Neural progenitor cell (in vitro differentiated cells): ENCODE data around the gene PRR4.

Experiments used
- EZH2 ChIP-seq: fragments of 200-600 bp; sonication (generic); IDR thresholded peaks from 2 replicates; pipeline ENCODE4 v1.6.1; 2017; ENCODE audit warnings: antibody characterized with exemption, mild to moderate bottlenecking, moderate library complexity
- EZH2phosphoT487 ChIP-seq: fragments of 200-600 bp; sonication (generic); IDR thresholded peaks from 2 replicates; pipeline ENCODE4 v1.6.1; 2017; ENCODE audit warnings: antibody characterized with exemption
- TF ChIP-seq, protein P1 (sequence below): fragments of 200-600 bp; sonication (generic); IDR thresholded peaks from 2 replicates; pipeline ENCODE4 v1.5.1; 2017; ENCODE audit warnings: antibody characterized with exemption, mild to moderate bottlenecking

DNA sequence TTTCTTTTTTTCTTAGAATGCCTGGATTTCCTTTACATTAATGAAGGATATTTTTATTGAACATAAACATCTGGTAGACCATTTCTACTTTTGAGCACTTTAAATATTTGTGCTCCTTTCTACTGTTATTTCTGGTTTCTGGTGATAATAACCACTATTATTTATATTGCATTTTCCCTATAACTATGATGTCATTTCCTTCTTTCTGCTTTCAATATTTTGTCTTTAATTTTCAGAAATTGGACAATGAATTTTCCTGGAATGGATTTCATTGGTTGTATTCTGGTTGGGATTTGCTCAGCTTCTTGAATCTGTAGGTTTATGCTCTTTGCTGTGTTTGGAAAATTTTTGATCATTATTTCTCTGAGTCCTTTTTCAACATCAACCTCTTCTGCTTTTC lies 40.0 kb upstream of the PRR4 start:
- TF ChIP-seq, protein P1, sequence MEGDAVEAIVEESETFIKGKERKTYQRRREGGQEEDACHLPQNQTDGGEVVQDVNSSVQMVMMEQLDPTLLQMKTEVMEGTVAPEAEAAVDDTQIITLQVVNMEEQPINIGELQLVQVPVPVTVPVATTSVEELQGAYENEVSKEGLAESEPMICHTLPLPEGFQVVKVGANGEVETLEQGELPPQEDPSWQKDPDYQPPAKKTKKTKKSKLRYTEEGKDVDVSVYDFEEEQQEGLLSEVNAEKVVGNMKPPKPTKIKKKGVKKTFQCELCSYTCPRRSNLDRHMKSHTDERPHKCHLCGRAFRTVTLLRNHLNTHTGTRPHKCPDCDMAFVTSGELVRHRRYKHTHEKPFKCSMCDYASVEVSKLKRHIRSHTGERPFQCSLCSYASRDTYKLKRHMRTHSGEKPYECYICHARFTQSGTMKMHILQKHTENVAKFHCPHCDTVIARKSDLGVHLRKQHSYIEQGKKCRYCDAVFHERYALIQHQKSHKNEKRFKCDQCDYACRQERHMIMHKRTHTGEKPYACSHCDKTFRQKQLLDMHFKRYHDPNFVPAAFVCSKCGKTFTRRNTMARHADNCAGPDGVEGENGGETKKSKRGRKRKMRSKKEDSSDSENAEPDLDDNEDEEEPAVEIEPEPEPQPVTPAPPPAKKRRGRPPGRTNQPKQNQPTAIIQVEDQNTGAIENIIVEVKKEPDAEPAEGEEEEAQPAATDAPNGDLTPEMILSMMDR = no peak
- TF ChIP-seq EZH2 (no peak), EZH2phosphoT487 (no peak)
